HG03025 (cell line): ENCODE results near the gene CASZ1.

Experiments
- ATAC-seq: cut with Tn5 transposase; IDR thresholded peaks from one replicate; pipeline ENCODE4 v1.9.1; 2021; ENCODE audit warnings: mild to moderate bottlenecking, moderate library complexity; ENCODE audit not compliant: unreplicated experiment, low FRiP score

The CASZ1 gene

DNA sequence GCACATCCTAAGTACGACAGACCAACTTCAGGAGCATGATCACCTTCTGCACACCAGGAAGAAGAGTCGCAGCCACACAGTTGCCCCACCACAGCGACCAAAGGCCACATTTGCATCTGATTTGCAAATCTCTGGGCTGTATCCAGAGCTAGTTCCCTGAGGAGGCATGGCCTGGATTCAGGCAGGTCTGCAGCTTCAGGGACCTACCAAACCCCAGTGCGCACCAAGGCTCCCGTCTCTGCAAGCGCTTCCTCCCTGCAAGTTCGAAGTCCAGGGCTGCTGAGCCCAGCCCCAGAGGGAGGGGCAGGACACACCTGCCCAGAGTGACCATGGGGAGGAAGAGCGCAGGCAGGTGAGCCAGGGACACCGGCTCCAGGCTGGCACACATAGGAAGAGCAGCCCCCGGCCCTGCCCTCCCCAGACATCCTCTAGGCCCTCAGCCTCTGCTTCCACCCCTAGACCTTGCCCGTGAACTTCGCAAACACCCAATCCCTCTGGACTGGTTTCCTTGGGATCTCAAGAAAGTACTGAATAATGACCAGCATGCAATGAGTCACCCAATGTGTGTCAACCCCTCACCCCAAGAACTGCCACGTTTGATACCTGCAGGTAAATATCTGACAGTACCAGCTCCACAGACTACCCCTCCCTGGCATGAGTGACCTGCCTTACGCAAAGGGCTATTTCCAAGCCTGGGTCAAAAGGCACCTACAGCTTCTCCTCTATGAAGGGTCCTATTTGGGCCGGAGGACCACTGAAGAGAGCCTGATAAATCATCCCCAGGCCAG lies 36.8 kb downstream of the CASZ1 start:
- ATAC-seq: no peak

GRCh38 chr1:10756842-10757241 lies 39.6 kb downstream of the CASZ1 start:
- ATAC-seq: no peak

DNA sequence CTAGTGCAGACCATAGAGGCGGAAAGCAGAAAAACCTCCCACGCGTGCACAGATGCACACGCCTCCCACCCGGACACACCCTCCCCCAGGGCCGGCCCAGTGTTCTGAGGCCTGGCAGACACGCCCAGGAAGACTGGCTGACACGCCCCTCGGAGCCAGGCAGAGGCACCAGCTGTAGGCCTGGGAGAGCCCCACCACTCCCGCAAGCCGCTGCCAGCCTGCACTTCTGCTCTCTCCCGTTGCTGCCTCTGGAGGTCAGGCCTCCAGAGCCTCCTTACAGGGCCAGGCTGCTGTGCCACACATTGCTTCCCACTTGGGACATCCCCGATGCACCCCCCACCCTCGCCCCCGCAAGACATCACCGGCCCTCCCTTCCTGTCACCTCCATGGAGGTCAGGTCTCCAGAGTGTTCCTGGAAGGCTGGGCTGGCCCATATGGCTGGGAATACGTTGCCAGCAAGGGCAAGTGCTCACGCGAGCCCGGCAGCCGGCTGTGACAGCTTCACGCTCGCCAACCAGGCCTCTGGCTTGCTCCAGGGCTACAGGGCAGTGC lies 40.4 kb downstream of the CASZ1 start:
- ATAC-seq: no peak

- ATAC-seq: no peak
Observed at GRCh38 chr1:10754568-10755329, 41.7 kb downstream of the CASZ1 start.

GRCh38 chr1:10753299-10753698 lies 43.1 kb downstream of the CASZ1 start:
- no peak for ATAC-seq

GRCh38 chr1:10751561-10752085 lies 44.8 kb downstream of the CASZ1 start:
- no peak for ATAC-seq

DNA sequence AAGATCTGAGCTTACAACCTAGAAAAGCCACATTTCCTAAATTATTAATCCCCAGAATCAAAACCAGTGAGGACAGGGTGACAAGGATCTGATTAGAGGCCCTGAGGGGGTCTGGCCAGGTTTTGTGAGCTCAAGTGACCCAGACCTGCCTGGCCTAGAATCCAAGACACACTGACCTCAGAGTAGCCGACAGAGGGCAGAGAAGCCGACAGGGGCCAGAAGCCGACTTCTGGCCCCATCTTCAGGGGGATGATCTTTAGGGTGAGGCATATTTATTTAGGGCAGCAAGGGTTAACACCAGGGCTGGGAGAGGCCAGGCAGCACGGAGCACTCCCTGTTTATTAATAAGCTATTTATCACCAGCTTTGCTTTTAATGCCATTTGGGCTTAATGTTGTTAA lies 45.3 kb downstream of the CASZ1 start:
- no peak for ATAC-seq

DNA sequence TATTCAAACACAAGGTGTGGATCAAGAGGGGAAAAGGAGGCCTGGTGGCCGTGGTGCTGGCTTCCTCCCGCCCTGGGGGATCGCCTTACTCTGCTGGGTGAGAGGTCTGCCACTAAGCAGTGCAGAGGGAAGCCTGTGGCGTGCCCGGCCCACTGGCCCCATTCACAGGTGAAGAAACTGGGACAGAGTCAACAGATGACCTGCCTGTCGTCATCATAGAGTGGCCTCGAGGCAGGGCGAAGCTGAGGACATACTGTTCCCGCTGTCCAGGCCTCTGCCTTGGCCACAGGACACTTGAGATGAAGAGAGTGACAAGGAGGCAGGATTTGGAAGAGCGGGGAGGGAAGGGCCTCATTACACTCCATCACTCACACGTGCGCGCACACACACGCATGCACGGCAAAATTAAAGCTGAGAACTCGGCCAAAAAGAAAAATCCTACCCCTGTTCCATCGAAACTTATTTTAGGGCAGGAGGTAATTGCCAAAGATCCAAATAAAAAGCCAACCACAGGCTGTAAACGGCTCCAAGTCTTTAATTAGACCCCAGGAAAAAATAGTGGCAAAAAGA lies 50.5 kb downstream of the CASZ1 start:
- ATAC-seq: no peak

GRCh38 chr1:10745383-10745782 lies 51.1 kb downstream of the CASZ1 start:
- ATAC-seq: no peak

GRCh38 chr1:10744654-10745238 lies 51.7 kb downstream of the CASZ1 start:
- no peak for ATAC-seq

GRCh38 chr1:10744029-10744428 lies 52.4 kb downstream of the CASZ1 start:
- ATAC-seq: no peak

GRCh38 chr1:10741696-10742095 lies 54.8 kb downstream of the CASZ1 start:
- ATAC-seq: no peak

GRCh38 chr1:10740123-10740522 lies 56.3 kb downstream of the CASZ1 start:
- no peak for ATAC-seq

DNA sequence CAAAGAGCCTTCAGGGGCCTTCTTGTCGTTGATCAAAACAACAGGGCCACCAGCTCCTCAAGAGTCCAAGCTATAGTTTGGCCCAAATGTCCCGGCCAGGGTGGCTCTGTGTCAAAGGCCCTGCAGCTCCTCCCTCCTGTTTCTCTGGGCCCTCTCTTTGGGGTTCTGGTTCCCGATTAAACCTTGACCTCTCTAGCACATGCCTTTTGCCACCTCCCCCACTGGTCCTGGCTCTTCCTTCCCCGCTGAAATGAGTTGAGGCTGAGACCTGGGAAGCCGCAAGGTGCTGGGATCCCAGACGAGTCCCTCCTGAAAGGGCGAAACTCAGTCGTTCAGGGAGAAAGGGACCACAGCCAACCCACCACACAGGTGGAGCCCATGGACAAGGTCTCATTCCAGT lies 56.9 kb downstream of the CASZ1 start:
- no peak for ATAC-seq

- ATAC-seq: no peak
Observed at GRCh38 chr1:10738061-10739058, 58.1 kb downstream of the CASZ1 start.

GRCh38 chr1:10737651-10738050 lies 58.8 kb downstream of the CASZ1 start:
- no peak for ATAC-seq

DNA sequence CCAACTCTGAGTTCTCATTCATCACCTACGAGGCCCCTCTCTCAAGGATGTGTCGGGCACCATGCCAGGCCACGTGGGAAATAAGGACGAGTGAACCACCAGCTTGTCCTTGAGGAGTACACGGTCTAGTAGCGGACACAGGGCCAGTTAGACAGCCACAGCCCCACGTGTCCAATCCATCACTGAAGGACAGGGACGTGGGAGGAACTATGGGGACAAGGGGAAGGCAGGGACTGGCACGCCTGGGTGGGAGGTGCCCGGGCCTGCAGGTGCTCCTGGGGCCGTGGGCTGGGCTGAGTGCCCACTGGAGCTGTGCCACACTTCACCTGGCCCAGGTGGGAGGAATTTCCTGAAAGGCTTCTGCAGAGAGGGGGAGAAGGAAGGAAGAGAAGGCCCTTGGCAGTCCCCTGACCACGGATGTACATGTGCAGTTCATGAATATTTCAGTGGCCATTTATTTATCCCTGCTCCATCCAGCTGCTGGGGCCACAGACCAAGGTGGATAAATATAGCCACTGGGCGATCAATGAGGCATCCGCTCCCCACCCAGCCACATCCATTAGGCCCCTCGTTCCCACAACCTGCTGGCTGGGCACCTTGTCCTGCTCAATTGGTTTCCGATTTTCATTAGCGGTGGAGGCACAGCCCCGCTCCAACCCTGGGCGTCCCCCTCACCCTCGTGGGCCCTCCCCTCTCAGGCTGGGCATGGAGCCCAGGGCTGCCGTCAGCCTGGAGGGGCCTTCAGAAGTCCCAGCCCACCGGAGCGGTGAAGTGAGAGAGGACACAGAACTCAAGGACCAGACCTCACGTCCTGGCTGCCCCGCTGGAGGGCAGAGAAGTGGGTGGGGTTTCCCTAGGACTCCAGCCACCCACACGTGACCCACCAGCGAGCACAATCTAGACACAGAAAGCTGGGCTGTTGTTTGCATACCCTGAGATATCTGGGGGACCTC lies 59.5 kb downstream of the CASZ1 start:
- ATAC-seq: no peak

DNA sequence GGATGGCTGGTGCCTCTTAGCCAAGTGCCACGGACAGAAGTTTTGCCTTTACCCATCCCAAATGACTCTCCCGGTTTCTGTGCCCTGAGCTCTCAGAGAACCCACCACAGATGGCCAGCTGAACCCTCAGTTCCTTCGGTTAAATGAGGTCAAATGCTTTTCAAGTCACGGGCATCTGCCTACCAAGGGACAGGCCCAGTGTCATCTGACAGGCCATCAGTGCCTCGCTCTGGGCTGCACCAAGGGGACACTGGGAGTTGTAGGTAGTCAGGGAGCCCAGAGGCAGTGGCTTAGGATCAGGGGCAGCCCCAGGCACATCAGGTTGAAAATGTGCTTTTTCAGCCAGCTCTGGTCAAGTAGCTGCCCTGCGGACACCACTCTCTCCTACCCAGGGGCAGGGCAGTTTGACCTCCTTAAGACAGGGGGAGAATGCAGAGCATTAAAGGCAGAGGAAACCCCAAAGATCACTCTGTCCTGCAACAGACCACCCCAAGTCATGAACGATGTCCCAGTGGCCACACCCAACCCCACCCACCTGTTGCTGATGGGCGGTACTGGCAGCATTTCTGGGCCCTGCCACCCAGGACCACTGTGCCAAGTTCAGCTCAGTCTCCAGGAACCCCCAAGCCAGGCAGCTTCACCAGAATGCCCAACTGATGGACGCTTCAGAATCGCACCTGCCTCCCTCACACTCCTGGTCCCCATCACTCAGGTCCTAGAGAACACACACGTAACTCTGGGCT lies 60.7 kb downstream of the CASZ1 start:
- ATAC-seq: no peak
